Measurements from ENCODE around the gene EPB41L2.
"Not testable (repeated sequence)": the region's sequence is repeated elsewhere in the genome, so short reads cannot be mapped to it uniquely, and the experiment has no call there.

EPB41L2 gene

GRCh38 chr6:130829333-130829910 is 233.6 kb downstream of the EPB41L2 start:
- no peak for DNase-seq

GRCh38 chr6:130827247-130828149 is 235.5 kb downstream of the EPB41L2 start, which contains the start of gene SMLR1:
TSS of gene SMLR1 (plus strand) at chr6:130827406. CDS start at chr6:130827414, 8 bp downstream.
- DNase-seq = no peak

GRCh38 chr6:130826442-130827246 is 236.4 kb downstream of the EPB41L2 start:
- no peak for DNase-seq

GRCh38 chr6:130825772-130826441 is 237.1 kb downstream of the EPB41L2 start:
- DNase-seq = no peak

- no peak for DNase-seq
Measured at GRCh38 chr6:130824978-130825694, 237.9 kb downstream of the EPB41L2 start.

GRCh38 chr6:130822736-130823135 is 240.3 kb downstream of the EPB41L2 start:
- no peak for DNase-seq

GRCh38 chr6:130815200-130816071 is 247.6 kb downstream of the EPB41L2 start:
- no peak for DNase-seq

GRCh38 chr6:130814506-130814905 is 248.5 kb downstream of the EPB41L2 start:
- no peak for DNase-seq

GRCh38 chr6:130811932-130812331 is 251.1 kb downstream of the EPB41L2 start:
- no peak for DNase-seq

- no peak for DNase-seq
Measured at GRCh38 chr6:130810307-130811030, 252.6 kb downstream of the EPB41L2 start.

- not testable (repeated sequence) for DNase-seq
Measured at GRCh38 chr6:130801368-130801767, 261.7 kb downstream of the EPB41L2 start.

- no peak for DNase-seq
Measured at GRCh38 chr6:130797061-130797460, 266.0 kb downstream of the EPB41L2 start.

- DNase-seq = no peak
Measured at GRCh38 chr6:130796313-130796905, 266.6 kb downstream of the EPB41L2 start.

GRCh38 chr6:130794738-130795137 is 268.3 kb downstream of the EPB41L2 start:
- DNase-seq = no peak

- no peak for DNase-seq
Measured at GRCh38 chr6:130794010-130794697, 268.9 kb downstream of the EPB41L2 start.
